IMR-90 (cell line): ENCODE data around the gene CPXM2.

Experiments used
- CTCF ChIP-seq: conservative IDR thresholded peaks from 2 replicates; pipeline ENCODE4 v1.5.1; 2012; ENCODE audit warnings: mild to moderate bottlenecking, low read depth, low read length, improper control_type of control experiment
- FOS ChIP-seq: fragments of 150-350 bp; IDR thresholded peaks from 2 replicates; pipeline ENCODE4 v1.6.1; 2016; ENCODE audit warnings: low read depth, low read length
- POLR2A ChIP-seq: IDR thresholded peaks from 2 replicates; pipeline ENCODE4 v1.6.1; 2012; ENCODE audit warnings: mild to moderate bottlenecking, low read depth, low read length
- RAD21 ChIP-seq: IDR thresholded peaks from 2 replicates; pipeline ENCODE4 v1.6.1; 2012; ENCODE audit warnings: low read length, improper control_type of control experiment
- USF2 ChIP-seq: fragments of 150-350 bp; IDR thresholded peaks from 2 replicates; pipeline ENCODE4 v1.6.1; 2017; ENCODE audit warnings: mild to moderate bottlenecking, antibody characterized with exemption, low read length, low read depth

- no peak for TF ChIP-seq CTCF
- no peak for TF ChIP-seq POLR2A
- no peak for TF ChIP-seq FOS
- TF ChIP-seq USF2 = no peak
- TF ChIP-seq RAD21 = no peak
Observed at GRCh38 chr10:123897146-123897545, 5.5 kb upstream of the CPXM2 start.
